ENCODE results near the gene DAB2IP. TPM values are rescaled to one million over a fixed set of nuclear protein-coding genes. Genes with fewer than 3 reads are reported as not detected.

The DAB2IP gene
- polyA plus RNA-seq, 1 experiment: 20.4 TPM

GRCh38 chr9:121698627-121699570 lies 47.5 kb downstream of the DAB2IP start:
- no peak for DNase-seq (ENCODE audit: low read depth, low spot score)
- Histone ChIP-seq H3K4me3 (ENCODE audit: low read depth, low read length) (peak overlapping the region; percentile 69), H3K27ac (ENCODE audit: low read depth, low read length) (no peak overlapping the region), H3K27me3 (ENCODE audit: control insufficient read depth, insufficient read depth, low read length) (no peaks in the 10 kb centered on the region), H3K9me3 (ENCODE audit: control insufficient read depth, insufficient read depth, low read length) (no peaks in the 10 kb centered on the region)
- no peak for TF ChIP-seq CTCF (IDR thresholded peaks at IDR 0.05; ENCODE audit: low read depth, low read length)
- CTCF ChIA-PET: interaction anchor here (0.7 to 4.2 kb wide), 6 partner anchors 9 to 153 kb away, joined by 3 to 26 read pairs (median 5); no protein-coding TSS in a partner anchor
- POLR2A ChIA-PET: interaction anchor here (1.0 to 1.4 kb wide), 2 partner anchors 26 to 153 kb away, joined by 4 read pairs; no protein-coding TSS in a partner anchor

GRCh38 chr9:121699571-121700164 lies 48.2 kb downstream of the DAB2IP start:
- TF ChIP-seq CTCF (IDR thresholded peaks at IDR 0.05; ENCODE audit: low read depth, low read length): no peak
- H3K9me3 ChIP-seq (ENCODE audit: control insufficient read depth, insufficient read depth, low read length): no peaks in the 10 kb centered on the region
- ChIA-PET CTCF (interaction anchor here (0.5 to 4.2 kb wide), 5 partner anchors 12 to 297 kb away, joined by 3 to 26 read pairs (median 3); no protein-coding TSS in a partner anchor), POLR2A (interaction anchor here (1.4 kb wide), 1 partner anchor 25 kb away, joined by 4 read pairs; no protein-coding TSS in a partner anchor)
- H3K27me3 ChIP-seq (ENCODE audit: control insufficient read depth, insufficient read depth, low read length): no peaks in the 10 kb centered on the region
- no peak for DNase-seq (ENCODE audit: low read depth, low spot score)
- peak overlapping the region; percentile 69 for H3K4me3 ChIP-seq (ENCODE audit: low read depth, low read length)
- H3K27ac ChIP-seq (ENCODE audit: low read depth, low read length): no peak overlapping the region

GRCh38 chr9:121700165-121700831 lies 48.9 kb downstream of the DAB2IP start:
- peak; percentile 69 for TF ChIP-seq CTCF (IDR thresholded peaks at IDR 0.05; ENCODE audit: low read depth, low read length)
- no peaks in the 10 kb centered on the region for H3K27me3 ChIP-seq (ENCODE audit: control insufficient read depth, insufficient read depth, low read length)
- H3K27ac ChIP-seq (ENCODE audit: low read depth, low read length): no peak overlapping the region
- peak overlapping the region; percentile 69 for H3K4me3 ChIP-seq (ENCODE audit: low read depth, low read length)
- POLR2A ChIA-PET: interaction anchor here (1.4 kb wide), 1 partner anchor 25 kb away, joined by 4 read pairs; no protein-coding TSS in a partner anchor
- CTCF ChIA-PET: interaction anchor here (0.6 to 1.0 kb wide), 3 partner anchors 94 to 295 kb away, joined by 3 read pairs; no protein-coding TSS in a partner anchor
- DNase-seq (ENCODE audit: low read depth, low spot score): no peak
- H3K9me3 ChIP-seq (ENCODE audit: control insufficient read depth, insufficient read depth, low read length): no peaks in the 10 kb centered on the region

- no peaks in the 10 kb centered on the region for H3K27me3 ChIP-seq (ENCODE audit: control insufficient read depth, insufficient read depth, low read length)
- CTCF ChIA-PET: interaction anchor here (0.6 kb wide), 1 partner anchor 95 kb away, joined by 3 read pairs; no protein-coding TSS in a partner anchor
- no peak overlapping the region for H3K27ac ChIP-seq (ENCODE audit: low read depth, low read length)
- peak overlapping the region; percentile 69 for H3K4me3 ChIP-seq (ENCODE audit: low read depth, low read length)
- DNase-seq (ENCODE audit: low read depth, low spot score): no peak
- no peaks in the 10 kb centered on the region for H3K9me3 ChIP-seq (ENCODE audit: control insufficient read depth, insufficient read depth, low read length)
- TF ChIP-seq CTCF (IDR thresholded peaks at IDR 0.05; ENCODE audit: low read depth, low read length): no peak
- POLR2A ChIA-PET: no interaction called here
Measured at GRCh38 chr9:121700832-121701419, 49.5 kb downstream of the DAB2IP start.
